GM10248 (cell line): Measurements from ENCODE around the gene CRY2.

Experiments used
- CTCF ChIA-PET: fragments of 300-600 bp; sonication (Branson Sonifier 250); formaldehyde crosslinking; extraction: SDS; loops from one replicate; lab custom pipeline; 2021; ENCODE audit warnings: antibody characterized with exemption; lab: Yijun Ruan, JAX
- POLR2A ChIA-PET: fragments of 350-650 bp; sonication (Branson Sonifier 250); formaldehyde crosslinking; extraction: SDS; loops from one replicate; lab custom pipeline; 2020; ENCODE audit warnings: antibody characterized with exemption; lab: Yijun Ruan, JAX
- DNase-seq: peaks from one replicate; pipeline ENCODE4 v3.0.0; 2012; ENCODE audit errors: extremely low spot score
- TF ChIP-seq, protein P1 (sequence below): IDR thresholded peaks from 2 replicates; pipeline ENCODE4 v1.5.1; 2012; ENCODE audit warnings: mild to moderate bottlenecking, low read depth; ENCODE audit errors: extremely low read depth, missing control alignments, control extremely low read depth

CRY2 gene

DNA sequence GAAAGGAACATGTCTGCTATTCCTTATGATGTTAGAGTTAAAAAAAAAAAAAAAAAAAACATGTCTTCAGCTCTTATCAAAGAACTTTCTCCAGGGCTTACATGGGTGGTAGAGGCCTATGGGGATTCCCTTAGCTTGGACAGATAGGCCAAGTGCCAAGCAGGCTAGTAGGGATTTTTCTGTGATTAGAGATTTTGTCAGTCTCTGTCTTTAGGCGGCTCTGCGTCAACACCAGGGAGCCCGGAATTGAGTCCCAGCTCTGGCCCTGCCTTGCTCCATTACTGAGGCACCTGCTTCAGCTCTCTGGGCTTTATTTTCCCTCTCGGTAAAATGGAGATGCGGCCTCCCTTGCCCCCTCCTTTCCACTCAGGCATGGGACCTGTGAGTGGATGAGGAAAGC lies 13.1 kb downstream of the CRY2 start:
- no peak for DNase-seq
- TF ChIP-seq, protein P1, sequence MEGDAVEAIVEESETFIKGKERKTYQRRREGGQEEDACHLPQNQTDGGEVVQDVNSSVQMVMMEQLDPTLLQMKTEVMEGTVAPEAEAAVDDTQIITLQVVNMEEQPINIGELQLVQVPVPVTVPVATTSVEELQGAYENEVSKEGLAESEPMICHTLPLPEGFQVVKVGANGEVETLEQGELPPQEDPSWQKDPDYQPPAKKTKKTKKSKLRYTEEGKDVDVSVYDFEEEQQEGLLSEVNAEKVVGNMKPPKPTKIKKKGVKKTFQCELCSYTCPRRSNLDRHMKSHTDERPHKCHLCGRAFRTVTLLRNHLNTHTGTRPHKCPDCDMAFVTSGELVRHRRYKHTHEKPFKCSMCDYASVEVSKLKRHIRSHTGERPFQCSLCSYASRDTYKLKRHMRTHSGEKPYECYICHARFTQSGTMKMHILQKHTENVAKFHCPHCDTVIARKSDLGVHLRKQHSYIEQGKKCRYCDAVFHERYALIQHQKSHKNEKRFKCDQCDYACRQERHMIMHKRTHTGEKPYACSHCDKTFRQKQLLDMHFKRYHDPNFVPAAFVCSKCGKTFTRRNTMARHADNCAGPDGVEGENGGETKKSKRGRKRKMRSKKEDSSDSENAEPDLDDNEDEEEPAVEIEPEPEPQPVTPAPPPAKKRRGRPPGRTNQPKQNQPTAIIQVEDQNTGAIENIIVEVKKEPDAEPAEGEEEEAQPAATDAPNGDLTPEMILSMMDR, result no peak
- ChIA-PET CTCF (interaction anchor here (1.1 to 2.1 kb wide), 7 partner anchors 10 to 39 kb away, joined by 3 to 6 read pairs (median 3); partner anchors contain the start of gene CRY2), POLR2A (interaction anchor here (1.3 kb wide), 1 partner anchor 13 kb away, joined by 5 read pairs; the partner anchor contains the start of gene CRY2)

DNA sequence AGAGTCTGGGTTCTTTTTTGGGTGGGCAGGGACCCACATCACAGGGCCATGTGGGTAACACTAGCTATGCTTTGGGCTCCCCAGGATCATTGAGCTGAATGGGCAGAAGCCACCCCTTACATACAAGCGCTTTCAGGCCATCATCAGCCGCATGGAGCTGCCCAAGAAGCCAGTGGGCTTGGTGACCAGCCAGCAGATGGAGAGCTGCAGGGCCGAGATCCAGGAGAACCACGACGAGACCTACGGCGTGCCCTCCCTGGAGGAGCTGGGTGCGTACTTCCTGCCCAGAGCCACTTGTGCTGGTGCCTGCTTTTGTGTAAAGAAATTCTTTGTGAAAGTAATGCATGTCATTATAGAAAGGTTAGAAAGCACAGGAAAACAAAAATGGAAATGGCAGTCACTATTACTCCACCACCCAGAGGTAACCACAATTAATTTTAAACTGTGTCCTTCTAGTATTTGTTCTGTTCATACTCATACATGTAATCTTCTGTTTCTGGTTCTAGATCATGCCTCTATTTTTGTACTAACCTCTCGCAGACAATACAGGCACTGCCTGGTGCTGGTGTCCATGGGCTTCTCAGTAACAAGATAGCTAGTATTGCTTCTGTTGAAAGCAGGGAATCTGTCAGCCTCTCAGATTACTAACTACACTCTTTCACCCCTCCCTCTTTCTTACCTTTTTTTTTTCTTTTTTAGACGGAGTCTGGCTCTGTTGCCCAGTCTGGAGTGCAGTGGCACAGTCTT lies 13.7 kb downstream of the CRY2 start:
- POLR2A ChIA-PET, result interaction anchor here (1.3 kb wide), 1 partner anchor 14 kb away, joined by 5 read pairs; the partner anchor contains the start of gene CRY2
- CTCF ChIA-PET, result interaction anchor here (1.1 to 2.2 kb wide), 8 partner anchors 10 to 104 kb away, joined by 3 to 11 read pairs (median 4); partner anchors contain the start of gene CRY2
- TF ChIP-seq, protein P1, result no peak
- no peak for DNase-seq

DNA sequence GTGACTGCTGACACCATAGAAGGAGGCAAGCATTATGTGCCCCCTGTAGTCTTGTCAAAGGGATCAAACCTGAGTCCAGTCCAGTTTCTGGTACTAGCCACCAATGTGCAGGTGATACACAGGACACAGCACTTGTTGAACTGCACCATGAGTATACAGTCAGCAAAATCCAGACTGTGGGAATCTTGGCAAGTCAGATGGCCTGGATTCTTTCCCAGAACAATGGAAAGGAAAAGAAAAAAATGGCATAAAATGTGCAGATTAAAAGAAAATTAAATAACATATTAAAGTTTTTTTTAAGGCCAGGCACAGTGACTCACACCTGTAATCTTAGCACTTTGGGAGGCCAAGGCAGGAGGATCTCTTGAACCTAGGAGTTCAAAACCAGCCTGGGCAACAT lies 16.8 kb downstream of the CRY2 start:
- TF ChIP-seq, protein P1, result no peak
- CTCF ChIA-PET, result interaction anchor here (1.6 to 2.2 kb wide), 3 partner anchors 9 to 19 kb away, joined by 4 to 15 read pairs (median 5); no protein-coding TSS in a partner anchor
- DNase-seq, result no peak
- POLR2A ChIA-PET, result no interaction called here

DNA sequence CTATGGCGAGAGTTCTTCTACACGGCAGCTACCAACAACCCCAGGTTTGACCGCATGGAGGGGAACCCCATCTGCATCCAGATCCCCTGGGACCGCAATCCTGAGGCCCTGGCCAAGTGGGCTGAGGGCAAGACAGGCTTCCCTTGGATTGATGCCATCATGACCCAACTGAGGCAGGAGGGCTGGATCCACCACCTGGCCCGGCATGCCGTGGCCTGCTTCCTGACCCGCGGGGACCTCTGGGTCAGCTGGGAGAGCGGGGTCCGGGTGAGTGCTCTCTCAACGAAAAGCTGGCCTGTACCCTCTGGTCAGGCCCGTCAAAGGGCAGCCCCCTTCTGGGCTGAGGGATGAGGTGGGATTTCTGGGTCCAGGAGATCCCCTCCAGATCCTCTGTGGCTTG lies 22.3 kb downstream of the CRY2 start:
- ChIA-PET POLR2A (no interaction called here), CTCF (interaction anchor here (2.0 kb wide), 1 partner anchor 9 kb away, joined by 5 read pairs; no protein-coding TSS in a partner anchor)
- no peak for DNase-seq
- TF ChIP-seq, protein P1, result no peak

DNA sequence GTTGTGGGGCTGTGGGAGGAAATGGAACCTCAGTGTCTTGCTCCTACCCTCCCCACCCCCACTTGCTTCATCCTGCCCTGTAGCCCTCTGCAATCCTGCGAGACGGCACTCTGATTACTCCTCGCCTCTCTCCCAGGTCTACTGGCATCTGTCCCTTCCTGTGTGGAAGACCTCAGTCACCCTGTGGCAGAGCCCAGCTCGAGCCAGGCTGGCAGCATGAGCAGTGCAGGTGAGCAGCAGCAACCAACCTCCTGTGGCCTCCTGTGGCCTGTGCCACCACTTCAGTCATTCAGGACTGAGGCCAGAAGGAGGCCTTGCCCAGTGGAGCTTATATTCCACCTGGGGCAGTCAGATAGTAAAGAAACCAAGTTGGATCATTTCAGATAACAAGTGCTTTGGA lies 23.4 kb downstream of the CRY2 start:
- POLR2A ChIA-PET, result no interaction called here
- CTCF ChIA-PET, result interaction anchor here (1.4 to 4.5 kb wide), 3 partner anchors 10 to 135 kb away, joined by 3 to 27 read pairs (median 5); no protein-coding TSS in a partner anchor
- DNase-seq, result no peak
- TF ChIP-seq, protein P1, result no peak

DNA sequence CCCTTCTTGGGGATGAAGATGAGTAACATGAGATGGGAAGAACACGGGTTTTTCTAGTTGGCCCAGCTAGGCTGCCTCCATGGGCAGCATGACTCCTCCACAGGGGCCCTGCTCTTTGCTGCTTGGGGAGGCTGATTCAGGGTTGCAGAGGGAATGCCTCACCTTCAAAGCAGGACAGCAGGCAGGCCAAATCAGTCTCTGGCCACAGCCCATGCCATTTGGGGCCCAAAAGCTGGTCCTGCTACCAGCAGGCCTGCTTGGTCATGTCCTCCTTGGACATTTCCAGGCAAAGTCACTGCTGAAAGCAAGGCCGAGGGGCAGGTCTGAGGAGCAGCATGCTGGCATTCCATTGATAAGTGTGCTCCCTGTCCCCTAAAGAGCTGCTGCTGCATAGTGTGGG lies 24.4 kb downstream of the CRY2 start:
- no peak for DNase-seq
- TF ChIP-seq, protein P1, result no peak
- ChIA-PET POLR2A (no interaction called here), CTCF (interaction anchor here (0.9 to 4.5 kb wide), 14 partner anchors 9 to 367 kb away, joined by 3 to 27 read pairs (median 7); partner anchors contain the start of gene CRY2)
